ENCODE measurements around the gene VASN. TPM values are rescaled to one million over a fixed set of nuclear protein-coding genes. Genes with fewer than 3 reads are reported as not detected.

VASN gene
- total RNA-seq, 1 donor from 2014 or later: 4.3 TPM

- DNase-seq (no peak), ATAC-seq (no peak)
- intact Hi-C loops (cut with micrococcal nuclease): no loop called here
These were observed 6.0 kb upstream of the VASN start for GRCh38 chr16:4365615-4366014.

GRCh38 chr16:4366016-4366415 lies 5.6 kb upstream of the VASN start:
- intact Hi-C loops (cut with micrococcal nuclease): no loop called here
- no peak for DNase-seq
- ATAC-seq: no peak

GRCh38 chr16:4367393-4367856 lies 4.2 kb upstream of the VASN start:
- no peak for ATAC-seq
- intact Hi-C loops (cut with micrococcal nuclease): no loop called here
- DNase-seq: no peak

DNA sequence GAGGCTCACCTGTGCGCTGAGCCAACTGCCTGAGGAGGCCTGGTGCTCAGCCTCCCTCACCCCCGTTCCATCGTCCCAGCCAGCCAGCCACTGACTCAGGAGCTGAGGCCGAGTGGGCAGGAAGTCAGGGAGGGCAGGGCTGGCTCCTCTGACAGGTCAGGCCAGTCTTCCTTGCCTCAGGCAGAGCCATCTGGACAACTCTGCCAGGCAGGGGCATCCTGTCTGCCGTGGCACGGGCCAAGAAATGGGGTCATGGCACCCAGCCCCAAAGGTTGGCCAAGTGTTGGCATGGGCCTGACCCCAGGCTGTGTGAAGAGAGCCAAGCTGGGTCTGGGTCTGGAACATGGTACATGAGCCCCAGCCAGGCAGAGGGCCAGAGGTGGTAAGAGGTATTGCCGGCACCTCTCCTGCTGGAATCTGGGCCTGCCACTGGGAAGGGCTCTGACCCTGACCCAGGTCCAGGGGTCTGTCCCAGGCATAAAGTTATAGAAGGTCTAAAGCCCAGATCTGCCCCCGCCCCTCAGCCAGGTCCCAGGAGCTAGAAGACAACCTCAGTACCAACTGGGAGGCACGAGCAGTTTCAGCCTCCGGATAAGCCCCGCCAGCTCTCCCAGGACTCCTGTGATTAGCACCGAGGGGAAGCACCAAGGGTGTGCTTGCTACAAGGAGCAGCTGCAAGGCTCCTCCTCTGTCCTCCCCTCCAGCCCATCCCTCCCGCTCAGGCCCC lies 2.5 kb upstream of the VASN start:
- DNase-seq (peak; percentile 32), ATAC-seq (no peak)
- intact Hi-C loops (cut with micrococcal nuclease): no loop called here

DNA sequence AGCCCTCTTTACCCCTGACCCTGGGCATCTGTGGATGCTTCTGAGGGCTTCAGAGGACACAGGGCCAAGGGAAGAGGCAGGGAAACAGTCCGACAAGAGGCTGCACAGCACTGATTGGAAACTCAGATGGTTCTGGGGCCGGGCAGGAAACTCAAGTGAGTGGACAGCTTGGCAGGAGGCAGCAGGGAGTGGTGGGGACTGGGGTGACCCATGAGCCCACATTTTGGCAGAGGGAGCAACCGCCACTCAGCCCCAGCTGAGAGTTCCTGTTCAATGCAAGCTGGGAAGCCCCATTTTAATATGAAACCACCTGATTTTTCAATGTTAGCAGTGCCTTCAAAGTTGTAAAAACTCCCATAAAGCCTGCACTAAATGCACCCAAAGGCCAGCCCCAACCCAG lies 1.5 kb upstream of the VASN start:
- ATAC-seq (no peak), DNase-seq (no peak)
- intact Hi-C loops (cut with micrococcal nuclease): no loop called here

DNA sequence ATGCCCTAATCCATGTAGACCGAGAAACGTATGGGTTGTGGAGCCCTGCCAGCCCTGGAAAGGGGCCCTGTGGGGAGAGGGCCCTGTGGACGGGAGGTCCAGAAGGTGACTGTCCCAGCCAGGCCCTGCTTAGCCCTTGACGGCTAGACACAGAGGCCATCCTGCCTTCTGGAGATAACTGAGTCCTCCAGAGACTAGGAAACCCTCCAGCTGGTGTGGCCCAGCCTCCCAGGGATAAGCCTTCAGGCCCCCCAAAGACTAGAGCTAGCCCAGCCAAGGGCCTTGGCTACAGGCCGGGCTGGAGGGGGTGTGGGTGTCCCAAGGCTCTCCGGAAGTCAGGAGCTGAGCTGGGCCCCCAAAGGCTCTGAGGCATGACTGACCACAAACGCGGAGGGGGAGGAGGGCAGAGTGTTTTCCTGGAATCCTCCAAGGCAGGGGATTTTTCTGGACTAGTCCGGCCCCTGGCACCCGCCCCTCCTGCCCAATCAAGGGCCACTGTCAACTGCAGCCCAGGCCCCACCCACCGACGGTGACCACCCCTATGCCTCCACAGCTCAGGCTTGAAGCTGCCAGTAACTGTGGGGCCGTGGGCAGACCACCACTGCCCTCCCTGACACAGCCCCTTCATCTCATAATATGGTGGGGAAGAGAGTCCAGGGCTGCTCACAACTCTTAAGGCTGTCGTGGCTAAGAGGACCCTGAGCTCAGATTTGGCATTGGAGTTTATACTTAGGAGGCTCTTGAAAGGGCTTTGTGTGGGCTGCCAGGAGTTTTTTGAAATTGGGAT lies 885 bp upstream of the VASN start:
- ATAC-seq (peak; percentile 56), DNase-seq (peak; percentile 86)
- intact Hi-C loops (cut with micrococcal nuclease): no loop called here

DNA sequence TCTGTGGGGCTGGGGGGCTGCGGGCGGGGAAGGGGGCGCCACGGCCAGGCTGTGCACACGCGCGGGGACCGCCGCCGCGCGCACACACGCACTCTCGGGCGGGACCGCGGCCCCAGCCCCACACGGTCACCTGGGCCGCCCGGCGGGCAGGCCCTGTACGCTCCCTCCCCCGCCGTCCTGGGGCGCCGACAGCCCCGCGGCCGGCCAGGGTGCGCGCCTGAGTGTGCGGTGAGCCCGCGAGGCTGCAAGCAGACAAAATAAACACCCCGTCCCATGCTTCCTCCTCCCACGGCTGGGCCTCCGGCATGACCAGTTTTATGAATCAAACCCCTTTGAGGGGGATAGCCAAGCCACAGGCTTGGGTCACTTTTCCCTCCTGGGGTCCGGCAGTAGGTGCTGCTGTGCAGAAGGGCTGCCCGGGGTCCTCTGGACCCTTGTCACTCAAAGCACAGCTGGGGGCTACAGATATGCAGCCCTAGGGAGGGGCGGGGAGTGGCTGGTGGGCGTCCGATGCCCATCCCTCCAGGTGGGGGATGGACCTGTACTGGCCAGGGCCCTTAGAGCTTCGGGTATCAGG lies 441 bp downstream of the VASN start:
- peak; percentile 1 for ATAC-seq
- intact Hi-C loops (cut with micrococcal nuclease): no loop called here
- no peak for DNase-seq

DNA sequence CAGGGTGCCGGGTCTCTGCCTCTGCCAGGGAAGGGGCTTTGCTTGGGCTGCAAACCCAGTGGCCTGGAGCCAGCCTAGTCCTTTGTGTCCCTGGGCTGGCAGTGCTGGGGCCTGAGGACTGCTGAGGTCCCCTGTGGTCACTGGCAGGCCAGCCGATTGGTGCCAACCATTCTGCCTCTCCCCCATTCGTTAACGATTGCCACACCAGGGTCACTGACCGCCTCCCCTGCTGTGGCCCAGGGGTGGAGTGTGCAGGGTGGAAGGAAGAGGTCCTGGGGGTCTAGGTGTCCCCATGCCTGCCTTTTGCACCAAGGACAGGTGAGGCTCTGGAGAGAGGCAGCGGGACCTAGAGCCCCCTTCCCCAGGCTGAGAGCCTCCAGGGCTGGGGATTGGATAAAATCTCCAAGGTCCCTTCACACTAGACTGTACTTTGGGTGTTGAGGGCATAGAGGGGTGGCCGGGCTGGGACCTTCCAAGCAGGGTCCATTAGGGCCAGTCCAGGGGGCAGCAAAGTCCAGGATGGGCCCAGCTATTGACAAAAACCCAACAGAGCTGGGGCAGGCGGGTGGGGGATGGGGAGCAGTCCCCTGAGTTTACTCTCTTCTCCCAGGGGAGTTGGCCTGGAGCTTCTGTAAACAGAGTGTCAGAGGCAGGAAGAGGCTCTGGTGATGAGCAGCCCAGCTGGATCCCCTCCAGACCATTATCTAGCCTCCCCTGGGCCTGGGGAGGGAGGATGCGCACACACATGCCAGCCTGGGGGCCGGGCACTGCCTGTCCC lies 1.1 kb downstream of the VASN start:
- intact Hi-C loops (cut with micrococcal nuclease): no loop called here
- no peak for DNase-seq
- ATAC-seq: no peak

- ATAC-seq (no peak), DNase-seq (no peak)
- intact Hi-C loops (cut with micrococcal nuclease): no loop called here
These were observed 1.8 kb downstream of the VASN start for GRCh38 chr16:4373356-4373908.

DNA sequence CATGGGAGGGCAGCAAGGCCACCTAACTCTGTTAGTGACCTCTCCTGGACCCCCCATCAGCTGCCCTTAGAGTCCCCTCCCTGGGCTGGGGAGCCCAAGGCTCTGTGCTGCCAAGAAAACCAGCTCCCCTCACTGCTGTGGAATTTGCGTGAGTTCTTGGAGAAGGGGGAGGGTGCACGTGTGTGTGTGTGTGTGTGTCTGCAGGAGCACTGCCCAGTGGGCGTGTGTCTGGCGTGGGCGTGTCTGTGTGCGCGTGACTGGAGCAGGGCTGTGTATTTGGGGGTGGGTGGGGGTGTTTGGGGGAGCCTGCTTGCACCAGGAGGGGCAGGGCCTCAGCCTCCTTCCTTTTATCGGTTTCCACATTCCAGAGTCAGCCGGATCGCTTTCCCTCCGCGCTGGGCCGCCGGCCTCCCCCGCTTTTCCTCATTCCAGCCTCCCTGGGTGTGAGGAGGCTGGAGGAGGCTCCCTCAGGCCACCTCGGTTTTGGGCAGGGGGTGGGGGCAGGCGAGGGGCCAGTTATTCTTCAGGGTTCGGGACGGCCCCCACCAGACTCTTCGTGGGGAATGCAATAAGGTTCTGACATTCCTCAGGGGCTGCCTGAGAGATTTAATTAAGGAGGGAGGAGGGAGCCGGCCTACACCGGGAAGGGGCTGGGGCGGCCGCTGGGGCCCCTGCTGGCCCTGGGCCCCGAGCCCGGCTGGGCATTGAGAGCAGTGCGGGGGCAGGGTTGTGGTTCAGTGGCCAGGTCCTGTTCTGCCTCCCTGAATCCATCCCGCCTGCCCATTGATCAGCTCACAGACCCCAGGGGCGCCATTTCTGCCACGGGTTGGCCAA lies 2.5 kb downstream of the VASN start:
- ATAC-seq (peak; percentile 13), DNase-seq (peak; percentile 82)
- intact Hi-C loops (cut with micrococcal nuclease): no loop called here

- intact Hi-C loops (cut with micrococcal nuclease): no loop called here
- DNase-seq (peak; percentile 37), ATAC-seq (no peak)
These were observed 4.1 kb downstream of the VASN start for GRCh38 chr16:4375717-4376116.

- intact Hi-C loops (cut with micrococcal nuclease): no loop called here
- DNase-seq: peak; percentile 96
- peak; percentile 76 for ATAC-seq
These were observed 4.7 kb downstream of the VASN start for GRCh38 chr16:4376126-4376892.

DNA sequence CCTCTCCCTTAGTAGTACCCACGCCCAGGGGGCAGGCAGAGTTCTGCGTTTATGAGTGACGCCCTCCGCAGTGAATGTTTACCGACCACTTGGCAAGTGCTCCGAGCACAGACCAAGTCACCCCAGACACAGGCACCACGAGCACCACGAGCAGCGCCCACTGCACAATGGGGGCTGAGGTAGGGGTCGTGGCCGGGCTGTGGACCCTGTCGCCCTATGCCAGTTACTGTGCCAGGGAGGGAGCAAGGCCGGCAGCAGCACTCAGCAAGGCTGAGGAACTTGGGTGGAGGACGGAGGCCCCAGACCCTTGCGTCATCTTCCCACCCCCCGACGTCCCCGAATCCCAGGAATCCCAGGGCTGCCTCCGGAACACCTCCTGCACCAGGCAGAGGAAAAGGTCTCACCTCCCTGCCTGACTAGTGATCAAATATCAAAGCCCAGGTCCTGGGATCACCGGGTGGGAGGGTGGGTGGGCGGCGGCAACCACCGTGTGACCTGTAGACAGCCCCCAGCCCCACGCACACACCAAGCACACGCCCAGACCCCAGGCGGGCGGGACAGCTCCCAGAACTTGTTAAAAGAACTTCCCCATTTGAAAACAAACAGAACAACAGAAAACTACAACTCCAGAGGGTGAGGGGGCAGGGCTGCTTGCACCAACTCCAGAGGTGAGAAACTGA lies 5.4 kb downstream of the VASN start:
- DNase-seq (peak; percentile 36), ATAC-seq (no peak)
- intact Hi-C loops (cut with micrococcal nuclease): no loop called here

- intact Hi-C loops (cut with micrococcal nuclease): no loop called here
- no peak for ATAC-seq
- DNase-seq: peak; percentile 32
These were observed 6.0 kb downstream of the VASN start for GRCh38 chr16:4377573-4378154.

GRCh38 chr16:4378161-4378666 lies 6.6 kb downstream of the VASN start:
- ATAC-seq (peak; percentile 9), DNase-seq (peak; percentile 68)
- intact Hi-C loops (cut with micrococcal nuclease): no loop called here

DNA sequence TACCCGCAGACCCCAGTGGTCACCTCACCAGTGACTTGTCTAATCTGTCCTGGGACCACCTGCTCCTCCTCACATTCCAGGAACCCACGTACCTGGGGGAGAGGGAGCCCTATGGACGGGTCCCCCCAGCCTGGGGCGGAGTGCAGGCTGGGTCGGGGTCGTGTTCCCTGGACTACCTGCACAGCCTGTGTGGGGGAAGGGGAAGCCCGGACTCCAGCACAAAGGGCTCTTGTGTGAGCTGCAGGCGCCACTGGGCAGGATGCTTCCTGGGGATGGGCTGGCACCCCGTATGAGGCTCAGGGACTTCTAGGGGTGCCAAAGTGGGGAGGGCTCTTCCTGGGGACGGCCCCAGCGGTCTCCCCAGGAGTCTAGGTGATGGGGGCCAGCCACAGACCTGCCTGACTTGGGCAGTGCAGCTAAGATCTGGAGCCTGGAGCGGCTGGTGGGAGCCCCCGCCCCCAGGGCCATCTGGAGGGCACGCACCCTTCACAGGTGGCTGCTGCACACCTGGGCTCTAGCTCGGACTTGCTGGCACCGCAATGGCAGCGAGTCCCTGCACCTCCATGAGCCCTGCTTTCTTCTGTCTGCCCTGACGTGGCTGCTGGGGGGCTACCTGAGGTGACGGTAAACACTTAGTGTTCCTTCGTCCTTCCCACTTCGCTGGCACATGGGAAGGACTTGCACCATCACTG lies 7.5 kb downstream of the VASN start:
- ATAC-seq (no peak), DNase-seq (peak; percentile 30)

More for the DNA sequence above, 7.5 kb downstream of the VASN start:
- intact Hi-C loops (cut with micrococcal nuclease): no loop called here
